Fibroblast of peridontal ligament (primary cell): ENCODE measurements around the gene RALBP1.
A peak's percentile ranks its signal among the peaks of the same experiment; 100 is the strongest.
"Not testable (repeated sequence)": the region's sequence is repeated elsewhere in the genome, so short reads cannot be mapped to it uniquely, and the experiment has no call there.

Experiments used
- DNase-seq: peaks from one replicate; pipeline ENCODE4 v3.0.0-alpha.2; 2010; ENCODE audit errors: extremely low read depth

The RALBP1 gene

DNA sequence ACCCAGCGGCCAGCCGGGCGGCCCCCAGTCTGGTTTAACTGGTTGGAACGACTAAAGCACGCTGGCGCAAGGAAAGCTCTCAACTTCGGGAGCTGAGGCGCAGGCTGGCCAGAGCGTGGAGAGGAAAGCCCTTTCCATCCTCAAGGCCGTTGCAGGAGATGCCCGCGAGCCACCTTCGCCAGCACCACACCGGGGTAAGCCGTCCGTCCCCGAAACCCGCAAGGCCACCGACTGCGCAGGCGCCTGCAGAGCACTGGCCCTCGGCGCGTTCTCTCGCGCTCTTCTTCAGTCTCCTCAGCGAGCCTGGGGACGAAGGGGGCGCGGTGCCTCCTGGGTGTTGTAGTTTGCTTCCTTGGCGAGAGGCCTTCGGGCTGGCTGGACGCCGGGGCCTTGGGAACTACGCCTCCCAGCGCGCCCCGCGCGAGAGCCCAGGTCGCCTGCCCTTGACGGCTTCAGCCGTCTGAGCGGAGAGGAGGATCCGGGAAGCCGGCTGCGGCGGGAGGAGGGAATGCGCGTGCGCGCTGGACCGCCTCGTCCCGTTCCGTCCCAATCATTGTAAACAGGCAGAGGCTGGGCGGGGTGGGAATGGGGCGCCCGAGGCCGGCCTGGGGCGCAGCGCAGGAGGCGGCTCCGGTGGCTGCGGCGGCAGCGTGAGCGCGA, at the start of gene RALBP1:
RALBP1 (plus strand) TSS at position 531 of the 660 bp plus-strand sequence. CDS start 37,533 bp downstream, outside the sequence.
- DNase-seq: peak; percentile 99

- no peak for DNase-seq
These were observed 48.6 kb upstream of the RALBP1 start for GRCh38 chr18:9426753-9427152.

- no peak for DNase-seq
These were observed 47.0 kb upstream of the RALBP1 start for GRCh38 chr18:9428301-9428706.

DNA sequence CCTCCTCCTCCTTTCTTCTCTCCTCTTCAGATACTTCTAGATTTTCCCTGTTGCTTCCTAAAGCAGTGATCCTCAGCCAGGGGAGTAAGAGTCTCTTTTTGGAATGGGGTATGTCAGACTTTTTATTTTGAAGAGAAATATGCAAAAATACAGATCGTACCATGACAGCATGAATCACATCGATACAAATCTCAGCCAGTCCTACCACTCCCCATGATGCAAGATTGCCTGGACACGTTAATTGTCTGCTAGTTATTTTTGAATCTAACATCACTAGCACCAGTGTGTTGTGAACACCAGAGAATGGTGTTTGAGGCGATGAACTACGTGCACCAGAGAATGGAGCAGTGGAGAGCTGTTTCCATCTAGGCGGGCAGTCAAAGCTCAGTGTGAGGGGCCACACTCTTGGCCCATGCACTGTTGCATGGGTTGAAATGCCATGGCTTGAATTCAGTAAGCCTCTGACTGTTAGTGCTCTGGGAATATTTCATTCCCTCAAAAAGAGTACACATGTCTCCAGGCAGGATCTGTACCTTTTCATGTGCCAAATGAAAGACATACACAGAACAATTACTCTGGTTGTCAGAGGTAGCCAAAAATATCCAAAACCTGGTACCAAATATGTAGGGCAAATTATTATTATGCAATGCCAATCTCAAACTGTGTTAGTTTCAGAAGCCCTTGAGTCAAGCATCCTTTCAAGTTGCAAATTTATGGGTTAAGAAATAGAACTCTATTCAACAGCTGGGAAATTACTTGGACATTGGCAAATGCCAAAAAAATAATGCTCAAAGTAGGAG, 46.3 kb upstream of the RALBP1 start:
- no peak for DNase-seq

GRCh38 chr18:9429662-9429993, 45.7 kb upstream of the RALBP1 start:
- DNase-seq: peak; percentile 81

GRCh38 chr18:9430315-9430714, 45.0 kb upstream of the RALBP1 start:
- DNase-seq: not testable (repeated sequence)

- no peak for DNase-seq
These were observed 44.0 kb upstream of the RALBP1 start for GRCh38 chr18:9431296-9431695.

DNA sequence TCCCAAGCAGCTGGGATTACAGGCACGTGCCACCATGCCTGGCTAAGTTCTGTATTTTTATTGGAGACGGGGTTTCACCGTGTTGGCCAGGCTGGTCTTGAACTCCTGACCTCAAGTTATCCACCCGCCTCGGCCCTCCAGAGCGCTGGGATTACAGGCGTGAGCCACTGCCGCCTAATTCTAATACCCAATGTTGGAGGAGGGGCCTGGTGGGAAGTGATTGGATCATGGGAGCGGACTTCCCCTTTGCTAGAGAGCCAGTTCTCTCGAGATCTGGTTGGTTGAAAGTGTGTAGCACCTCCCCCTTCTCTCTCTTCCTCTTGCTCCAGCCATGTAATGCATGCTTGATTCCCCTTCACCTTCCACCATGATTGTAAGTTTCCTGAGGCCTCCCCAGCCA, 42.2 kb upstream of the RALBP1 start:
- not testable (repeated sequence) for DNase-seq

DNA sequence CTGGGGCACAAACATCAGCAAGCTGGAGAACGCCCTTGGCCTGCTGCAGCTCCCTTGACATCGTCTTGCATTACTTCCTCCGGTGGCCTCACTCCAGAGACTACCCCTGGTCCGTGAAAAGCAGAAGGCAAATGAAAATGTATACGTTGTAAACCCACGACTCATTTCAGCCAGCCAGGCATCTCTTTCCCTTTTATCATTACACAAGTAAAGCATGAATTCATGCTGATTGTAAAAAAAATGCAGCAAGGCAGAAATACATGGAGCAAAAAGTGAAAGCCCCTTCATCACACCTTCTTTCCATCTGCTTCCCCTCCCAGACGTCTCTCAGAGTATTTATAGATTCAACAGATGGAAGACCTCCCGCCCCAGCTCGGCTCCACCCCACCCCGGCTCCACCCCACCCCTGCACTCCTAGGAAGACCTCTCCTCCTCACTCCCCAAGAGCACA, 41.6 kb upstream of the RALBP1 start:
- no peak for DNase-seq

DNA sequence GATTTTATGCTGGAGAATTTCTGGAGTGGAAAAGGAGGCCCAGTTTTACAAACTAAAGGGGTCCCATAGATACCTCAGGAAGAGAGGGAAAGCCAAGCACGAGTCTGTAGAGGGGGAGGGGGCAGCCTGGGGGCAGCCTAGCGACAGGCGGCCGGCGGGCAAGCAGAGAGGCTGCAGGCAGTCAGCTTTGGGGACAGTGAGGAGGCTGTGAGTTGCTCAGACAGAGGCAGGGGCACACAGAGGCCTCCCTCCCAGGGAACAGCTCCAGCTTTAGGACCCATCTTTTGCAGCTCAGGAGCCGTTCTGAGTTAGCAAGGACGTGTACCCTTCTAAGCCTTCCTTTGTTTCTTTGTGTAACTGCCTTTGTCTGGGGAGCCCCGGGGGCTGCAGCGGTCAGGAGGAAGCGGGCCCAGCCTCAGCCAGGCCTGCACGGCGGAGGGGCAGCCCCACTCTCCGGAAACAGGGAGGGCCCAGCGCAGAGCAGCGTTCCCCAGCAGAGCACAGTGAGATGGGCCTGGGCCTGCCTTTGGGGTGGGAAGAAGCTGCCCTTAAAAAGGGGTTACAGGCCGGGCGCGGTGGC, 41.1 kb upstream of the RALBP1 start:
- DNase-seq: no peak

- no peak for DNase-seq
These were observed 40.3 kb upstream of the RALBP1 start for GRCh38 chr18:9435041-9435440.

GRCh38 chr18:9436206-9436929, 38.9 kb upstream of the RALBP1 start:
- DNase-seq: no peak

DNA sequence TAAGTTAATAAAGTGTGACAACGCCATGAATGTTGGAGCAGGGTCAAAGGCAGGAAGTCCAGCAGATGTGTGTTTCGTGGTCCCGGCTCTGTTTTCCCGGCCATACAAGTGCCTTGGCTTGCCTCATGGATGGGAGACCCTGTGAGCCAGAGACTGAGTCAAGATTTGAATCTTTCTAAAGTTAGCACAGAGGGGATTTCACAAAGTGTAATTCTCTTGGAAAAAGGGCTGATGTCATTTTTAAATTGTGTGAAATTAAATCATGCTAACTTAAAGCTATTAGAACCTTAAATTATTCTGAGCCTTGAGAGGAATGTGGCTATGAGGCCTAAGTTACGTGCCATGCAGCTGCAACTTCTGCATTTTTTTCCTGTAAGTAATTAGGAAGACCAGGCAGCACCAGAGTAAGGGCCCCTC, 38.3 kb upstream of the RALBP1 start:
- DNase-seq: no peak

DNA sequence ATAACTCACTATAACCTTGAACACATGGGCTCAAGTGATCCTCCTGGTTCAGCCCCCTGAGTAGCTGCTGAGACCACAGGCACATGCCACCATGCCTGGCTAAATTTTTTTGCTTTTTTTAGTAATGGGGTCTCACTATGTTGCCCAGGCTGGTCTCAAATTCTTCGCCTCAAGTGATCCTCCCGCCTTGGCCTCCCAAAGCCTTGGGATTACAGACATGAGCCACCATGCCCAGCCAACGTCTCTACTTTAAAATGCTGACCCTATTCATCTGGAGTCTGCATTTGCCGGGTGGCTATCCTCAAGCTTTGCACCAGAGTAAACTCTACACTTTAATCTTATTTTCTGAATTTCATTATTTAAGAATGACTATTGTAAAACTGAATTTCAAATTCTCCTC, 37.6 kb upstream of the RALBP1 start:
- DNase-seq: no peak

- no peak for DNase-seq
These were observed 34.3 kb upstream of the RALBP1 start for GRCh38 chr18:9441061-9441460.

DNA sequence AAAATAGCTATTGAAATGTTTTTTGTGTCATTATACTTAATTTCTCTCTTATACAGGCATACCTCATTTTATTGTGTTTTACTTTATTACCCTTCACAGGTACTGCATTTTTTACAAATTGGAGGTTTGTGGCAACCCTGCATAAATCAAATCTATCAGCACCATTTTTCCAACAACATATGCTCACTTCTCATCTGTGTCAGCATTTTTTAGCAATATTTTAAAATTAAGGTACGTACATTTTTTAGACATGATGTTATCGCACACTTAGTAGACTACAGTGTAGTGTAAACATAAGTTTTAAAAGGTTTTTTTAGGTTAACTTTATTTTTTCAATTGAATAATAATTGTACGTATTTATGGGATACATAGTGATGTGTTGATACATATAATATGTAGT, 30.8 kb upstream of the RALBP1 start:
- DNase-seq: no peak

DNA sequence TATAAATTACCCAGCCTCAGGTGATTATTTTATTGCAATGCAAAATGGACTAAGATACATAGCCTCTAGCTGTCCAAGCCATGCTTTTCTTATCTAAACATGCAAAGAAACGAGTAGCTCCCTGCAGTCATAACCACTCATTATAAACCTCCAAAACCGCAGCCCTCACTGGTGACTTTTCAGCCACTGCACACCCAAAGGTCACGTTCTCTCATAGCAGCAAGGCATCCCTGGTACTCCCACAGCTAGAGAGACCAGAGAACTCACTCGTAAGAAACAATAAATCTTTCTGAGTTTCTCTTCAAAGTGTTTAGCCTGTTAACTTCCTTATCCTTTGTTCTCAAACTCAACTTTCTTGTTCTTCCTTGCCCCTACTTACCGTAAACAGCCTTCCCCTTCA, 28.5 kb upstream of the RALBP1 start:
- no peak for DNase-seq

DNA sequence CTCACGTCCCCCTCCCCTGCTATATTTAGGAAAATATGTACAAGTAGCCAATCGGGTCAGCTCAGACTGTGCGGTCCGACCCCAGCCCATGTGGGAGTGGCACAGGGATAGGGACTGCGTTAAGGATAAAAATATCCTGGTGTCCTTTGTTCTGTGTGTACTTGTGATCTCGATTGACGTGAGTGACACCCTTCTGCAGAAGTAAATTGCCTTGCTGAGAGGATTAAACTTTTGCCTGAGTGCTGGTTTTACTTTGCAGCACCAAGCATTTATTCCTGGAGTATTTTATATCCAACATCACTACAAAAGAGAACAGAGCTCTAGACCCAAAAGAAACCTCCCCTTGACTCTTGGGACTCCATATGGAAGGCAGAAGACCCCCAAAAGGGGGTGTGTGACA, 28.0 kb upstream of the RALBP1 start:
- no peak for DNase-seq

DNA sequence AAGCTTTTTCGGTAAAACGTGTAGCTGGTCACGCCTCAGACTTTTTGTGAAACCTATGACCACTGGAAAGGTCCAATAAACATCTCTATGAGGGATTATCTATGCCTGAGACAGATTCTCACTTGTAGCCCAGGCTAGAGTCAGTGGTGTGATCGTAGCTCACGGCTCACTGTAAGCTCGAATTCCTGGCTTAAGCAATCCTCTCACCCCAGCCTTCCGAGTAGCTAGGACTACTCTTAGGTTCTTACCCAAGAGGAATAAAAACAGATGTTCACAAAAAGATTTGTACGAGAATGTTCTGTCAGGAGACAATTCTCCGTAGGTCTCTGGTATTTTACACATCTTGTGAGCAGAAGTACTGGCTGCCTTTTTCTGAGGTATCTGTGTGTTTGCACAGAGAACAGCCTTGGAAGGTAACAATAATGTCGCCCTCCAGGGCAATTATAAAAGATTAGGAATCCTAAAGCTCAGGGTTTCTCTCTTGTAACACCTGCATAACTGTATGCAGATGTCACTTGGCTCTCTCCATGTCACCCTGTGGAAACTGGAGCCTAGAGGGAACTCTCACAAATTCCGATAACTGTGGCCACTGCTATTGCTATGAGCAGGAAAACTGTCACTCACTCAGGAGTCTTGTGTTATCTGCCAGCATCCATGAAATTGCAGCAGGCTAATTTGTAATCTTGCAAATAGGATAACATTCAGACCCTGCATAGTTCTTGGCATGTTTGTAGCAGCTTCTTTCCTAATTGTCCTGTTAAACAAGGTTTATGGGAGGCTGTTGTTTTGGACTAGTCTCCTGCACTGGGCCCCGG, 25.5 kb upstream of the RALBP1 start:
- peak; percentile 27 for DNase-seq

GRCh38 chr18:9450920-9451319, 24.4 kb upstream of the RALBP1 start:
- not testable (repeated sequence) for DNase-seq

DNA sequence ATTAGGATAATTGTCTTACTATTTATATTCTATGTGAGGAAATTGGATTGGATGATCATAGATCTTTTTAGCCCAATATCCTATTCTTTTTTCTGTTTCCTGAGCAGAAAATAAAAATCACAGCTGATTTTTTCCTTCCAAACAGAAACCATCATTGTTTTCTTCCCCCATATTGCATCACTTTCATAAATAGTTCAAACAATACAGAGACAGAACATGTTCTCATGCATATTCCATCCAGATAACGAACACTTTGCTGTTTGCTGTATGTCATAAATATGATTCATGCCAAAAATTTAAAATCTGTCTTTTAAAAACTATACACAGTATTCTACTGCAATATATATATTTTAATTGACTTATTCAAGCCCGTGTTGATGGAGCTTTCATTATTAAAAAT, 22.0 kb upstream of the RALBP1 start:
- no peak for DNase-seq
